ENCODE data around the gene PARVB.

GRCh38 chr22:44206330-44206645 is 182.2 kb downstream of the PARVB start:
- TF ChIP-seq, protein P1, sequence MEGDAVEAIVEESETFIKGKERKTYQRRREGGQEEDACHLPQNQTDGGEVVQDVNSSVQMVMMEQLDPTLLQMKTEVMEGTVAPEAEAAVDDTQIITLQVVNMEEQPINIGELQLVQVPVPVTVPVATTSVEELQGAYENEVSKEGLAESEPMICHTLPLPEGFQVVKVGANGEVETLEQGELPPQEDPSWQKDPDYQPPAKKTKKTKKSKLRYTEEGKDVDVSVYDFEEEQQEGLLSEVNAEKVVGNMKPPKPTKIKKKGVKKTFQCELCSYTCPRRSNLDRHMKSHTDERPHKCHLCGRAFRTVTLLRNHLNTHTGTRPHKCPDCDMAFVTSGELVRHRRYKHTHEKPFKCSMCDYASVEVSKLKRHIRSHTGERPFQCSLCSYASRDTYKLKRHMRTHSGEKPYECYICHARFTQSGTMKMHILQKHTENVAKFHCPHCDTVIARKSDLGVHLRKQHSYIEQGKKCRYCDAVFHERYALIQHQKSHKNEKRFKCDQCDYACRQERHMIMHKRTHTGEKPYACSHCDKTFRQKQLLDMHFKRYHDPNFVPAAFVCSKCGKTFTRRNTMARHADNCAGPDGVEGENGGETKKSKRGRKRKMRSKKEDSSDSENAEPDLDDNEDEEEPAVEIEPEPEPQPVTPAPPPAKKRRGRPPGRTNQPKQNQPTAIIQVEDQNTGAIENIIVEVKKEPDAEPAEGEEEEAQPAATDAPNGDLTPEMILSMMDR (IDR thresholded peaks at IDR 0.05) = no peak
- TF ChIP-seq POLR2AphosphoS5 (IDR thresholded peaks at IDR 0.05) = no peak
